Measurements from ENCODE around the gene UBQLN3.

UBQLN3 gene

GRCh38 chr11:5524756-5525155 lies 15.0 kb upstream of the UBQLN3 start:
- Mint-ChIP-seq H3K27ac (no peak overlapping the region), H3K4me1 (ENCODE audit: low read depth) (no peaks in the 10 kb centered on the region), H3K4me3 (no peak overlapping the region), H3K9me3 (no peaks in the 10 kb centered on the region), H3K27me3 (ENCODE audit: low read depth) (no peaks in the 10 kb centered on the region), H3K36me3 (ENCODE audit: low read depth) (no peaks in the 10 kb centered on the region)
- DNase-seq (ENCODE audit: low spot score), result no peak

GRCh38 chr11:5522308-5522707 lies 12.6 kb upstream of the UBQLN3 start:
- no peak for DNase-seq (ENCODE audit: low spot score)
- Mint-ChIP-seq H3K4me1 (ENCODE audit: low read depth) (no peaks in the 10 kb centered on the region), H3K27me3 (ENCODE audit: low read depth) (no peaks in the 10 kb centered on the region), H3K9me3 (no peaks in the 10 kb centered on the region), H3K36me3 (ENCODE audit: low read depth) (no peaks in the 10 kb centered on the region), H3K4me3 (no peak overlapping the region), H3K27ac (no peak overlapping the region)

DNA sequence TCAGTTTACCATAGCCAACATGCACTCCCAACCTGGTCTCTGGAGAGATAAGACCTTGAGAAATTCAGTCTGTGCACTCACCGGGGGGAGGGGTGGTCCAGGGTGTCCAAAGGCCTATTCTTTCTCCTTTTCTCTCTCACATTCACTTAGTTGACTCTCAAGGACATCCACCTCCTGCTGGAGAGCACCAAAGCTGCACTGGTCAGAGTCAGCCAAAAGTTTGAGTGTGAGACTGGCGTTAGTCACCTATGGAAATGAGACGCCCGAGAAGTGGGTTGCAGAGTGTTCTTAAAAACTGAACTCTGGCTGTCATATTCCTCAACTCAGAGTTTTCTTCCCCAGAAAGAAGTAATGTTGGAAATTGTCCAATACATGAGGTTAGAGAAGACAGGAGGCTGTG lies 11.8 kb upstream of the UBQLN3 start:
- no peak for DNase-seq (ENCODE audit: low spot score)
- no peaks in the 10 kb centered on the region for H3K4me1 Mint-ChIP-seq (ENCODE audit: low read depth)
- no peaks in the 10 kb centered on the region for H3K36me3 Mint-ChIP-seq (ENCODE audit: low read depth)
- H3K9me3 Mint-ChIP-seq, result no peaks in the 10 kb centered on the region
- no peak overlapping the region for H3K27ac Mint-ChIP-seq
- H3K27me3 Mint-ChIP-seq (ENCODE audit: low read depth), result no peaks in the 10 kb centered on the region
- no peak overlapping the region for H3K4me3 Mint-ChIP-seq

- no peaks in the 10 kb centered on the region for H3K36me3 Mint-ChIP-seq (ENCODE audit: low read depth)
- DNase-seq (ENCODE audit: low spot score), result no peak
- no peak within 1 kb of the TSS for H3K4me3 Mint-ChIP-seq
- H3K9me3 Mint-ChIP-seq, result no peaks in the 10 kb centered on the region
- H3K27ac Mint-ChIP-seq, result no peak within 1 kb of the TSS
- H3K4me1 Mint-ChIP-seq (ENCODE audit: low read depth), result no peaks in the 10 kb centered on the region
- H3K27me3 Mint-ChIP-seq (ENCODE audit: low read depth), result peaks cover 3% of the 10 kb centered on the region
Measured at GRCh38 chr11:5516599-5516998, 6.8 kb upstream of the UBQLN3 start, which contains the start of gene UBQLNL. UBQLNL (minus strand) TSS chr11:5516699; CDS start chr11:5516441, 258 bp downstream.

GRCh38 chr11:5514841-5515240 lies 5.1 kb upstream of the UBQLN3 start:
- H3K36me3 Mint-ChIP-seq (ENCODE audit: low read depth), result no peaks in the 10 kb centered on the region
- no peaks in the 10 kb centered on the region for H3K4me1 Mint-ChIP-seq (ENCODE audit: low read depth)
- peaks cover 7% of the 10 kb centered on the region for H3K27me3 Mint-ChIP-seq (ENCODE audit: low read depth)
- H3K9me3 Mint-ChIP-seq, result no peaks in the 10 kb centered on the region
- no peak overlapping the region for H3K27ac Mint-ChIP-seq
- DNase-seq (ENCODE audit: low spot score), result no peak
- no peak overlapping the region for H3K4me3 Mint-ChIP-seq

- no peaks in the 10 kb centered on the region for H3K4me1 Mint-ChIP-seq (ENCODE audit: low read depth)
- no peaks in the 10 kb centered on the region for H3K36me3 Mint-ChIP-seq (ENCODE audit: low read depth)
- H3K27me3 Mint-ChIP-seq (ENCODE audit: low read depth), result peaks cover 7% of the 10 kb centered on the region
- H3K27ac Mint-ChIP-seq, result no peak overlapping the region
- no peak overlapping the region for H3K4me3 Mint-ChIP-seq
- DNase-seq (ENCODE audit: low spot score), result no peak
- H3K9me3 Mint-ChIP-seq, result no peaks in the 10 kb centered on the region
Measured at GRCh38 chr11:5508605-5509004, 1.2 kb downstream of the UBQLN3 start.

DNA sequence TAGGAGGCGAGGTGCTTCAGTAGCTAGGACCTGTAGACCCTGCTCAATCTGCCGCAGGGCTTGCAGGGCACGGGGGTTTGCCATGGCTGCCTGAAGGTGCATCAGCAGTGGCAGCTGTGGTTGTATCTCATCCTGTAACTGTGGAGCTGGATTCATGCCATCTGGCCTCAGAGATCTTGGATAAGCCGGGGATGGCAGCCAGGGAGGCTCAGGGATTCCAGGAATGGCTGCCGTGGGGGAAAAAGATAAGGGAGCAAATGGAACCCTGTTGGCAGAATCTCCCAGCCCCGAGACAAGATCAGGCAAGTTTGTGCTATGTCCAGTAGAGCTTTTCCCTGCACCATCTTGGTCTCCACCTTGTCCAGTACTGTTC lies 1.8 kb downstream of the UBQLN3 start:
- Mint-ChIP-seq H3K4me3 (no peak overlapping the region), H3K36me3 (ENCODE audit: low read depth) (no peaks in the 10 kb centered on the region), H3K27ac (no peak overlapping the region), H3K9me3 (no peaks in the 10 kb centered on the region), H3K27me3 (ENCODE audit: low read depth) (peaks cover 7% of the 10 kb centered on the region), H3K4me1 (ENCODE audit: low read depth) (no peaks in the 10 kb centered on the region)
- DNase-seq (ENCODE audit: low spot score), result no peak

GRCh38 chr11:5507177-5507932 lies 2.4 kb downstream of the UBQLN3 start:
- Mint-ChIP-seq H3K4me1 (ENCODE audit: low read depth) (no peaks in the 10 kb centered on the region), H3K9me3 (no peaks in the 10 kb centered on the region), H3K27me3 (ENCODE audit: low read depth) (peaks cover 6% of the 10 kb centered on the region), H3K4me3 (no peak overlapping the region), H3K27ac (no peak overlapping the region), H3K36me3 (ENCODE audit: low read depth) (no peaks in the 10 kb centered on the region)
- DNase-seq (ENCODE audit: low spot score), result no peak

- H3K36me3 Mint-ChIP-seq (ENCODE audit: low read depth), result no peaks in the 10 kb centered on the region
- H3K27ac Mint-ChIP-seq, result no peak overlapping the region
- no peak overlapping the region for H3K4me3 Mint-ChIP-seq
- H3K9me3 Mint-ChIP-seq, result no peaks in the 10 kb centered on the region
- no peaks in the 10 kb centered on the region for H3K4me1 Mint-ChIP-seq (ENCODE audit: low read depth)
- no peak for DNase-seq (ENCODE audit: low spot score)
- H3K27me3 Mint-ChIP-seq (ENCODE audit: low read depth), result no peaks in the 10 kb centered on the region
Measured at GRCh38 chr11:5505363-5506048, 4.3 kb downstream of the UBQLN3 start.

GRCh38 chr11:5504403-5504921 lies 5.3 kb downstream of the UBQLN3 start:
- Mint-ChIP-seq H3K9me3 (no peaks in the 10 kb centered on the region), H3K27ac (no peak overlapping the region), H3K27me3 (ENCODE audit: low read depth) (no peaks in the 10 kb centered on the region), H3K36me3 (ENCODE audit: low read depth) (no peaks in the 10 kb centered on the region), H3K4me3 (no peak overlapping the region), H3K4me1 (ENCODE audit: low read depth) (no peaks in the 10 kb centered on the region)
- DNase-seq (ENCODE audit: low spot score), result no peak

DNA sequence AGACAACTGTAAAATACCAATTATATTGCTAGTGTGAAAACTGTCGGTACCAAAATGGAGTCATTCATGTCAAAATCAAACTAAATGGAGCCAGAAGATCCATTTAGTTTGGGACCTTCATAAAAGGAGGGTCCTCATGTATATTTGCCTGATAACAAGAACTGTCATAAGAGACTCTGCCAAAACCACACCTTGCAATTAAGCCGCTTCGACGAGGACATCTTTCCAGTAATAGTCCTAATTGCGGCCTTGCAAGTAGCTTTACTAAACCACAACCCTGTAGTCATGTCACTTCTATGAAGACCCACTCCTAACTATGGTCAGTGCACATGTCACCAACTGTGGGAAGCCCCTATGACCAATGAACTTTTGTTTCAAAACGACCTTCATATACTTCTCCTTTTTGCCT lies 9.4 kb downstream of the UBQLN3 start:
- H3K4me3 Mint-ChIP-seq, result no peak overlapping the region
- H3K27ac Mint-ChIP-seq, result no peak overlapping the region
- H3K27me3 Mint-ChIP-seq (ENCODE audit: low read depth), result no peaks in the 10 kb centered on the region
- DNase-seq (ENCODE audit: low spot score), result no peak
- H3K4me1 Mint-ChIP-seq (ENCODE audit: low read depth), result no peaks in the 10 kb centered on the region
- no peaks in the 10 kb centered on the region for H3K9me3 Mint-ChIP-seq
- H3K36me3 Mint-ChIP-seq (ENCODE audit: low read depth), result no peaks in the 10 kb centered on the region

DNA sequence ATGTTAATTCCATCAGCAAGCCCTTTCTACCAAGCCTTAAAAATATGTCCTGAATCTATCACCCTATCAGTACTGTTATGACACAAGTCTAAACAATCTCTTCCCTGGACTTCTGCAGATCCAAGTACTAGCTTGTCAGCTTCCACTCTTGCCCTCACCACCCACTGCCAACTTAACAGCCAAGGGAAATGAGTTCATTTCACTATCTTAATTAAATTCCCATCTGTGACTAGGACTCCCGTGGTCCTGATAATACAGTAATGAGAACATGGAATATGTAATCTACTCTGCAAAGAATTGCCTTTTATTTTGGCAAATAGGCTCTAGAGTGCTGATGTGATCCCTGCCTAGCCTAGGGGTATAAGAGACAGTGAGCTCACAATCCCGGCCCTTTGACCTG lies 10.1 kb downstream of the UBQLN3 start:
- no peak overlapping the region for H3K4me3 Mint-ChIP-seq
- no peaks in the 10 kb centered on the region for H3K9me3 Mint-ChIP-seq
- DNase-seq (ENCODE audit: low spot score), result no peak
- no peaks in the 10 kb centered on the region for H3K36me3 Mint-ChIP-seq (ENCODE audit: low read depth)
- H3K27me3 Mint-ChIP-seq (ENCODE audit: low read depth), result no peaks in the 10 kb centered on the region
- H3K4me1 Mint-ChIP-seq (ENCODE audit: low read depth), result no peaks in the 10 kb centered on the region
- no peak overlapping the region for H3K27ac Mint-ChIP-seq

DNA sequence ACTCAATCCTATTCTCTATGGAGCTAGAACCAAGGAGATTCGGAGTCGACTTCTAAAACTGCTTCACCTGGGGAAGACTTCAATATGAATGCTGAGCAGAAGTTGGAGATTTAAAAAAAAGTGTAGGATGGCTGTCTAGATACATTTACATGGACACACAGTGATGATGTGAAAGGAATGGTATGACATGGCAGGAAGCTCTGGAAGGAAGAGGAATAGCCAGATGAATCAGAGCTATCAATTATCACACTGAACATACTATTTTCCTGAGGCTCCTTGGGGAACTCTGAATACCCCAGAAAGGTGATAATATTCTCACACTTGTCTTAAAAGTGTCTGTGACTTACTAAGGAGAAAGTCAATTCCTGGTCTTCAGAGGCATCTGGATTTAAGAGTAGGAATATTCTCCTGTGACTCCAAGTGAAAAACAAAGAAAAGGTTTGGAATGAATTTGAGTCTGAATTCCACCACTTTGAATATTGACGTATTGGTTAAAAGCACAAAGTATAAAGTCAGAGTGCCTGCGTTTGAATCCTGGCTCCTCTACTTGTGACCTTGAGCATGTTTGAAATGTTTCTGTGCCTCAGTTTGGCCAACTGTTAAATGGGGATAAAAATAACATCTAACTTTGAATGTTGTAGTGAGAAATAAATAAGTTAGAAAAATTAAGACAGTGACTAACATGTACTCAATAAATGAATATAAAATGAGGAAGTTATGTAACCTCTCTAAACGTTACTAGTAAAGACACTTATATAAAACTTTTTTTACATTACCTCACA lies 20.0 kb downstream of the UBQLN3 start:
- Mint-ChIP-seq H3K9me3 (no peaks in the 10 kb centered on the region), H3K27ac (no peak overlapping the region), H3K4me3 (no peak overlapping the region), H3K27me3 (ENCODE audit: low read depth) (no peaks in the 10 kb centered on the region), H3K36me3 (ENCODE audit: low read depth) (no peaks in the 10 kb centered on the region), H3K4me1 (ENCODE audit: low read depth) (no peaks in the 10 kb centered on the region)
- DNase-seq (ENCODE audit: low spot score), result no peak

- no peak for DNase-seq (ENCODE audit: low spot score)
- Mint-ChIP-seq H3K4me3 (no peak overlapping the region), H3K27ac (no peak overlapping the region), H3K36me3 (ENCODE audit: low read depth) (no peaks in the 10 kb centered on the region), H3K4me1 (ENCODE audit: low read depth) (no peaks in the 10 kb centered on the region), H3K27me3 (ENCODE audit: low read depth) (no peaks in the 10 kb centered on the region), H3K9me3 (no peaks in the 10 kb centered on the region)
Measured at GRCh38 chr11:5488798-5489399, 20.9 kb downstream of the UBQLN3 start.
